Measurements from ENCODE around the gene AMER2.

The AMER2 gene

DNA sequence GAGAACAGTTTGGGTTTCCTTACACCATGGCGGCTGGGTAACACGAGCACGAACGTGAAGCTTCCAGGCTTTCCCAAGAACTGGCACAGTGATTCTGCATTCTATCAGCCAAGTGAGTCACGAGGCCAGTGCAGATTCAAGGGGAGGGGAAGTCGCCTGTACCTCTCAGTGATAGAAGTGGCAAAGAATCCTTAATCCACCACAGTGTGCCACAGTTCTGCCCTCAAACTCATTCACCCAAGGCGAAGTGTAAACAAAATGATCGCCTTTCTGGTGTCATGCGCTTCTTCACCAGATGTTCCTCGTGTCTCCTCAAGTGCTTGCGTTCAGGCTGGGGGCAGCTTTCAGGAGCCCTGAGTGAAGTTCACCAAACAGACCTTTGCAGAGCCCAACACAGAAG, 24.9 kb upstream of the AMER2 start:
- POLR2A ChIA-PET = no interaction called here
- TF ChIP-seq CTCF (IDR thresholded peaks at IDR 0.05; ENCODE audit: insufficient read depth, low read length, missing control alignments) = no peak
- no peak for DNase-seq (ENCODE audit: low read depth, low spot score)
- H3K4me3 ChIP-seq (ENCODE audit: low read depth, low read length) = no peak overlapping the region
- CTCF ChIA-PET = no interaction called here

DNA sequence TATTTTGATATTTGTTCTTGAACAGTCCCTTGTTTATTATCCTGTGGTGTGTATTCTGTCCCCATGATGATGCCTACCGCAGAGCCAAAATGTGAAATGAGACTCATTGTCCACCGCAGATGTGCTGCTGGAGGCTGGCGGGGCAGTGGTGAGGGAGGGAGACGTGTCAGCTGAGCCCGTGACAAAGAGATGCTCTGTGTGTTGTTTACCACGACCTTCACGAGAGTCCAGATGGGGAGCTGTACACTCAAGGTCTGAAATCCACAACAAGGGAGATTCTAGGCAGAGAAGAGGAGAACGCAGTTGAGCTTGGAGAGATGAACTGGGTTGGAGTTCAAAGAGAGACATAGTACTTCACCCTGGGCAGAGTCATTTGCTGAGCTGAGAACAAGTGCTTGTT, 20.8 kb upstream of the AMER2 start:
- TF ChIP-seq CTCF (IDR thresholded peaks at IDR 0.05; ENCODE audit: insufficient read depth, low read length, missing control alignments) = no peak
- ChIA-PET CTCF (no interaction called here), POLR2A (no interaction called here)

GRCh38 chr13:25192489-25192888, 20.4 kb upstream of the AMER2 start:
- TF ChIP-seq CTCF (IDR thresholded peaks at IDR 0.05; ENCODE audit: insufficient read depth, low read length, missing control alignments) = no peak
- no peak overlapping the region for H3K4me3 ChIP-seq (ENCODE audit: low read depth, low read length)
- no peak for DNase-seq (ENCODE audit: low read depth, low spot score)
- ChIA-PET POLR2A (no interaction called here), CTCF (no interaction called here)

More for the DNA sequence above, 20.8 kb upstream of the AMER2 start:
- H3K4me3 ChIP-seq (ENCODE audit: low read depth, low read length) = no peak overlapping the region
- no peak for DNase-seq (ENCODE audit: low read depth, low spot score)

DNA sequence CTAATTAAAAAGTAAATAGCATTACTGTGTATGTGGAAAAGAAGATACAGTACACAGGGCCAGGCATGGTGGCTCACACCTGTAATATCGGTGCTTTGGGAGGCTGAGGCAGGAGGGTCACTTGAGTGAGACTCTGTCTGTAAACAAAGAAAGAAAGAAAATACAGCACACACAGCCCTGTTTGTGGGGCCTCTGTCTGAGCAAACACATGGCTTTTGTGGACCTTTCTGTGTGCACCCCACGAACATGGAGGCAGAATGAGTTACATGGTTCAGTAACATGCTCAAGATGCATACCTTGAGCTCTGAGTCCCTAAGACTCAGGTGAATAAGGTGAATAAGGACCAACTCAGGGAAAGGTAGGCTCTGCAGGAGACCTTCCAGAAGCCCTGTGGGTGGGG, 20.0 kb upstream of the AMER2 start:
- no peak overlapping the region for H3K4me3 ChIP-seq (ENCODE audit: low read depth, low read length)
- DNase-seq (ENCODE audit: low read depth, low spot score) = no peak
- POLR2A ChIA-PET = no interaction called here
- no peak for TF ChIP-seq CTCF (IDR thresholded peaks at IDR 0.05; ENCODE audit: insufficient read depth, low read length, missing control alignments)
- CTCF ChIA-PET = no interaction called here

GRCh38 chr13:25190771-25191170, 18.7 kb upstream of the AMER2 start:
- TF ChIP-seq CTCF (IDR thresholded peaks at IDR 0.05; ENCODE audit: insufficient read depth, low read length, missing control alignments) = no peak
- no peak overlapping the region for H3K4me3 ChIP-seq (ENCODE audit: low read depth, low read length)
- ChIA-PET POLR2A (interaction anchor here (0.6 kb wide), 1 partner anchor 12 kb away, joined by 3 read pairs; no protein-coding TSS in a partner anchor), CTCF (no interaction called here)
- DNase-seq (ENCODE audit: low read depth, low spot score) = no peak

- CTCF ChIA-PET = no interaction called here
These were observed 18.2 kb upstream of the AMER2 start for GRCh38 chr13:25190256-25190655.

More at GRCh38 chr13:25190256-25190655, 18.2 kb upstream of the AMER2 start:
- TF ChIP-seq CTCF (IDR thresholded peaks at IDR 0.05; ENCODE audit: insufficient read depth, low read length, missing control alignments) = no peak
- no peak for DNase-seq (ENCODE audit: low read depth, low spot score)
- no peak overlapping the region for H3K4me3 ChIP-seq (ENCODE audit: low read depth, low read length)
- POLR2A ChIA-PET = no interaction called here
